LNCaP clone FGC (cell line): ENCODE measurements around the gene DHRS7.
A peak's percentile ranks its signal among the peaks of the same experiment; 100 is the strongest.

ENCODE experiments used
- DNase-seq: peaks from one replicate; pipeline ENCODE4 v3.0.0-alpha.2; 2011; ENCODE audit warnings: low read depth
- H3K4me3 ChIP-seq: 2 replicates; pipeline ENCODE4 v1.5.1; 2011; ENCODE audit warnings: mild to moderate bottlenecking, low read depth, low read length, control low read depth
- TF ChIP-seq, protein P1 (sequence below): IDR thresholded peaks from 2 replicates; pipeline ENCODE4 v1.5.1; 2012; ENCODE audit warnings: mild to moderate bottlenecking; ENCODE audit not compliant: control insufficient read depth, insufficient read depth; ENCODE audit errors: extremely low read depth

The DHRS7 gene

DNA sequence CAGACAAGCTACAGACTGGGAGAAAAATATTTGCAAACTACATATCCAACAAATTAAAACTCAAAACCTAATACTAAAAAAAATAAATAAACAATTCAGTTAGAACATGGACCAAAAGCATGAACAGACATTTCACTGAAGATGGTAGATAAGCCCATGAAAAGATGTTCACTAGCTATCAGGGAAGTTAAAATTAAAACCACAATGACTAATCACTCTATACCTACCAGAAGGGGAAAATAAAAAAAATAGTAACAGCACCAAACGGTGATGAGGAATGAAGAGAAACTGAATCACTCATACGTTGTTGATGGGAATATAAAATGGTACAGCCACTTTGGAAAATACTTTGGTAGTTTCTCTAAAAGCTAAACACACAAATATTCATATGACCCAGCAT is 31.1 kb upstream of the DHRS7 start:
- TF ChIP-seq, protein P1, sequence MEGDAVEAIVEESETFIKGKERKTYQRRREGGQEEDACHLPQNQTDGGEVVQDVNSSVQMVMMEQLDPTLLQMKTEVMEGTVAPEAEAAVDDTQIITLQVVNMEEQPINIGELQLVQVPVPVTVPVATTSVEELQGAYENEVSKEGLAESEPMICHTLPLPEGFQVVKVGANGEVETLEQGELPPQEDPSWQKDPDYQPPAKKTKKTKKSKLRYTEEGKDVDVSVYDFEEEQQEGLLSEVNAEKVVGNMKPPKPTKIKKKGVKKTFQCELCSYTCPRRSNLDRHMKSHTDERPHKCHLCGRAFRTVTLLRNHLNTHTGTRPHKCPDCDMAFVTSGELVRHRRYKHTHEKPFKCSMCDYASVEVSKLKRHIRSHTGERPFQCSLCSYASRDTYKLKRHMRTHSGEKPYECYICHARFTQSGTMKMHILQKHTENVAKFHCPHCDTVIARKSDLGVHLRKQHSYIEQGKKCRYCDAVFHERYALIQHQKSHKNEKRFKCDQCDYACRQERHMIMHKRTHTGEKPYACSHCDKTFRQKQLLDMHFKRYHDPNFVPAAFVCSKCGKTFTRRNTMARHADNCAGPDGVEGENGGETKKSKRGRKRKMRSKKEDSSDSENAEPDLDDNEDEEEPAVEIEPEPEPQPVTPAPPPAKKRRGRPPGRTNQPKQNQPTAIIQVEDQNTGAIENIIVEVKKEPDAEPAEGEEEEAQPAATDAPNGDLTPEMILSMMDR: no peak
- no peak for DNase-seq
- no peak overlapping the region for H3K4me3 ChIP-seq

DNA sequence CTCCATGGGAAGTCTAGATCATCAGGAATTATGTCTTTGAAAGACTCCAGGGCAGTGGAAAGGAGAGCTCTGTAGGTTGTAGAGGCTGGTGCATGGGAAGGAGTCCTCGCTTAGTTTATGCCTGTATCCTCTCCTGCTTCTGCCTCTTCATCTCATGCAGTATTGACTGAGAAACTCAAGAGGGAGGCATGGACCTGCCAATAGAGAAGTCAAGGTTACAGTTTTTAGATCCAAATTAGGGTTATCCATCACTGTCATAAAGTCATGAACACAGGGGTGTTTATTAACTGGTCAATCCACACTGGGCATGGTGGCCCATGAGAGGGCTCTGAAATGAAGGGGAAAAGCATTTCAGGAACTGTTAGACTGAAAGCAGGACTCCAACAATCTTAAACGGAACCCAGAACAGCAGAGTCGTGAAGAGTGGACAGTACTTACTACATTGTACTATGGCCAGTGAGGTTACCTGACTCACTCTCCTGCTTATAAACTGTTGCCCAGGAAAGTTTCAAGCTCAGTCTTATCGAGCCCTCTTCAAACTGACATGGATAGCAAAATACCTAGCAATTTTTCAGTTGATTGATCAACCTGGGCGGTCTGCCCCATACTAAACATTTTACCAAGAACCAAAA is 30.1 kb upstream of the DHRS7 start:
- TF ChIP-seq, protein P1: peak; percentile 49
- H3K4me3 ChIP-seq: no peak overlapping the region
- DNase-seq: no peak

DNA sequence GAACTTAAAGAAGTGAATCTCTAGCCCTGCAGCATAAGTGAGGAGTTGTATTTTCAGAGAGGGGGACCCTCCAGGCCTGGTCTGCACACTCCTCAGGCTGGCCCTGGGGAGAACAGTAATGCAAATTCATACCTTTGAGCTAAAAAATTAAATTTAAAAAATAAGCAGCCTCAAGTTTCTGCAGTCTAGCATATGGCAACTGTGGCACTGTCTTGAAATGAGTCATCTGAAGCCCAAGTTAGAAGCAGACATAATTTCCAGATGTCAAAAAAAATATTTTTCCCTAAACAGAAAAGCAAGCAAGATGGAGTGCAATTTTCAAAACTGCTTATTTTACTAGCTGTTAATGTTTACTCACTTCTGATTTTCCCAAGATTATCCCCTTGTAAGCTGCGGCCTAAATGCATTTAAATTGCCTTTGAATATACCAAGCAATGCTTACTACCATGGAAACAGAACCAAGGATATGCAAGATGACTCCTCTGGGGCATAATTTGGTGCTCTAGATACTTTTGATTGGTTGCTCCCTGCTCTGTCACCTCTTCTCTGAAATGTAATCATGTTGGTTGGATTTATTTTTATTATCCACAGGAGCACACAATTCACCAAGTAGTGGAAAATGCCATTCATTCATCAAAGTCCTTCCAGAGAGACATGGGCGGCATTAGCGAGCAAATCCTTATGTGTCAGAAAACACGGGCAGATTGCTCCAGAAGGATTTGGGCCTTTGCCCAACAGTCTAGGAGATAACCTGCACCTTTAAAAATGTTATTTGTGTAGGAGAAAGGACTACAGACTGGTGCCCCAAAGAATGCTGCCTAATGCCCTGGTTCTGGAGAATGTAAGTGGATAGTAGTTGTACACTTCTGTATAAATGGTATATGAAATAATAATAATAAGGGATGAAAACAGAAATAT is 25.0 kb upstream of the DHRS7 start:
- no peak for DNase-seq
- H3K4me3 ChIP-seq: no peak overlapping the region
- TF ChIP-seq, protein P1: no peak

DNA sequence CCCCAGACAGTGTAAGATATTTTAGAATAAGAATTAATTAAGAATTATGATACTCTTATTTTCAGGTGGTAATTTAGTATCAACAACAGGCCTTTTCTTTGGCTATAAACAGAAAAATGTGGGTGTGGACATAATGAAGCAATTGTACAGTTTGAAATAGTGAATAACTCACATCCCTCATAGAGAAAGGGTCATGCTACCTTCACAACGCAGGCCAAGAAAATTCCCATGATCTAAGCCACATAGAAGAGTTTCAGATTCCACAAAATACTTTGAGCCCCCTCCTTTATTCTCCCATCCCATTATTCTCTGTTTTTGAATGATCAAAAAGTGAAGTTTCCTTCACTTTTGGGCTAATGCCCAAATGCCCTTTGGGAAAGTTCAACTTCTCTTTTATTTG is 23.5 kb upstream of the DHRS7 start:
- TF ChIP-seq, protein P1: no peak
- DNase-seq: no peak
- no peak overlapping the region for H3K4me3 ChIP-seq

DNA sequence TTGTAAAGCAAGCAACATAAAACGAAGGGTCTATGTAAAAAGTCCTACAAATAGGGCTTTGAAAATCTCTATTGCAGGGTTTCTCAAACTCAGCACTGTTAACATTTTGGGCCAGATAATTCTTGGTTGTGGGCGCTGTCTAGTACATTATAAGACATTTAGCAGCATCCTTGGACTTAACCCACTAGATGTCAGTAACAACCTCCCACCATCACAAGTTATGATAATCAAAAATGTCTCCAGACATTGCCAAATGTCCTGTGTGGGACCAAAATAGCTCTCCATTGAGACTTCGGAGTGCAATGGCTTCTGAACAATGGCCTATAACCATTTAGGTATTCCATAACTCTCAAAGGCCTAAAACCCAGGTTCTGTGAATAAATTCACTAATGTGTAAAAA is 22.9 kb upstream of the DHRS7 start:
- H3K4me3 ChIP-seq: no peak overlapping the region
- no peak for DNase-seq
- TF ChIP-seq, protein P1: no peak

DNA sequence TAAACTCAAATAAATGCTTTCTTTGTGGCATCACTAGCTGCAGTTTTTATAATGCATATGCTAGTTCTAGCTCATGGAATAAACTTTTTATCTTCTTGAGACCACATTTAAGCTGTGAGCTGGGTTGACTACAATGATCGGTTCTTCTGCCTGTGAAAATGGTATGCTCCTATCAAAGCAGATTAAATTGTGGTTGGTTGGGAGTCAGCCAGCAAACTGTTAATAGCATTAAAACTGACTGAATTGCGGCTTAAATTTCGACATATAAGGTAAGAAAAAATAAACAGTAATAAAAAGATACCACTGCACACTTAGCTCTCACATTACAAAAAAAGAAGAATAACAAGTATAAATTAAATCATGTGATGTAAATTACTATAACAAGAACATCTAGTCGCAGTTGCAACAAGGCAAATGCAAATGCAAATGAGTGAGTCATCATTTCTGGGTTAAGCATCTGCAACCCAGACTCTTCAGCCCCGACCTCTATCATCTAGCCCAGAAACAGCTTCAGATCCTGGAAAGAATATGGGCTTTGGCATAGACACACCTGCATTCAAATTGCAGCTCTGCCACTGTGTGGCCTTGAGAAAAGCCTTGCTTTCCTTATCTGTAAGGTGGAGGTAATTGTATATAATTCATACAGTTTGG is 19.8 kb upstream of the DHRS7 start:
- no peak for DNase-seq

More for the DNA sequence above, 19.8 kb upstream of the DHRS7 start:
- no peak overlapping the region for H3K4me3 ChIP-seq
- TF ChIP-seq, protein P1: no peak
